ENCODE data around the gene JUND. TPM values are rescaled to one million over a fixed set of nuclear protein-coding genes. Genes with fewer than 3 reads are reported as not detected.
A peak's percentile ranks its signal among the peaks of the same experiment; 100 is the strongest.

Gene JUND
- total and polyA plus RNA-seq, 2 experiments from 2014 or later: 40.0 to 181 TPM

GRCh38 chr19:18232540-18233223, 48.7 kb downstream of the JUND start:
- peak overlapping the region; percentile 90; the same call in 1 of the 2 replicates for H2AFZ ChIP-seq
- H3K36me3 ChIP-seq (ENCODE audit: insufficient read depth): no peaks in the 10 kb centered on the region
- H3K9me3 Mint-ChIP-seq: no peaks in the 10 kb centered on the region; the same call in 1 of the 3 replicates
- peak overlapping the region; percentile 94 for H3K27ac Mint-ChIP-seq
- H3K4me2 ChIP-seq: peak overlapping the region; percentile 95
- H3K36me3 Mint-ChIP-seq (ENCODE audit: low read depth): no peaks in the 10 kb centered on the region; the same call in 1 of the 3 replicates
- peaks cover 21% of the 10 kb centered on the region for H3K4me1 ChIP-seq (ENCODE audit: insufficient read depth)
- H3F3A ChIP-seq (replicated peaks; ENCODE audit: low read depth): peaks cover 38% of the 10 kb centered on the region
- peaks cover 34% of the 10 kb centered on the region for H3K27me3 Mint-ChIP-seq (ENCODE audit: insufficient read depth, low read depth, poor library complexity)
- no peaks in the 10 kb centered on the region for H3K27me3 ChIP-seq (ENCODE audit: insufficient read depth)
- H3K4me3 ChIP-seq: peak overlapping the region; percentile 72
- no peak for TF ChIP-seq JUNB (IDR thresholded peaks at IDR 0.05; ENCODE audit: unreplicated experiment)
- TF ChIP-seq, protein P1, sequence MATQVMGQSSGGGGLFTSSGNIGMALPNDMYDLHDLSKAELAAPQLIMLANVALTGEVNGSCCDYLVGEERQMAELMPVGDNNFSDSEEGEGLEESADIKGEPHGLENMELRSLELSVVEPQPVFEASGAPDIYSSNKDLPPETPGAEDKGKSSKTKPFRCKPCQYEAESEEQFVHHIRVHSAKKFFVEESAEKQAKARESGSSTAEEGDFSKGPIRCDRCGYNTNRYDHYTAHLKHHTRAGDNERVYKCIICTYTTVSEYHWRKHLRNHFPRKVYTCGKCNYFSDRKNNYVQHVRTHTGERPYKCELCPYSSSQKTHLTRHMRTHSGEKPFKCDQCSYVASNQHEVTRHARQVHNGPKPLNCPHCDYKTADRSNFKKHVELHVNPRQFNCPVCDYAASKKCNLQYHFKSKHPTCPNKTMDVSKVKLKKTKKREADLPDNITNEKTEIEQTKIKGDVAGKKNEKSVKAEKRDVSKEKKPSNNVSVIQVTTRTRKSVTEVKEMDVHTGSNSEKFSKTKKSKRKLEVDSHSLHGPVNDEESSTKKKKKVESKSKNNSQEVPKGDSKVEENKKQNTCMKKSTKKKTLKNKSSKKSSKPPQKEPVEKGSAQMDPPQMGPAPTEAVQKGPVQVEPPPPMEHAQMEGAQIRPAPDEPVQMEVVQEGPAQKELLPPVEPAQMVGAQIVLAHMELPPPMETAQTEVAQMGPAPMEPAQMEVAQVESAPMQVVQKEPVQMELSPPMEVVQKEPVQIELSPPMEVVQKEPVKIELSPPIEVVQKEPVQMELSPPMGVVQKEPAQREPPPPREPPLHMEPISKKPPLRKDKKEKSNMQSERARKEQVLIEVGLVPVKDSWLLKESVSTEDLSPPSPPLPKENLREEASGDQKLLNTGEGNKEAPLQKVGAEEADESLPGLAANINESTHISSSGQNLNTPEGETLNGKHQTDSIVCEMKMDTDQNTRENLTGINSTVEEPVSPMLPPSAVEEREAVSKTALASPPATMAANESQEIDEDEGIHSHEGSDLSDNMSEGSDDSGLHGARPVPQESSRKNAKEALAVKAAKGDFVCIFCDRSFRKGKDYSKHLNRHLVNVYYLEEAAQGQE (IDR thresholded peaks at IDR 0.05; ENCODE audit: unreplicated experiment): no peak
- no peak for TF ChIP-seq EZH2 (IDR thresholded peaks at IDR 0.05; ENCODE audit: low read depth, unreplicated experiment)
- no peak for TF ChIP-seq ZNF114 (CRISPR knock-in tag; IDR thresholded peaks at IDR 0.05)
- no peak for TF ChIP-seq NANOG (IDR thresholded peaks at IDR 0.05; ENCODE audit: borderline replicate concordance)
- TF ChIP-seq, protein P2, sequence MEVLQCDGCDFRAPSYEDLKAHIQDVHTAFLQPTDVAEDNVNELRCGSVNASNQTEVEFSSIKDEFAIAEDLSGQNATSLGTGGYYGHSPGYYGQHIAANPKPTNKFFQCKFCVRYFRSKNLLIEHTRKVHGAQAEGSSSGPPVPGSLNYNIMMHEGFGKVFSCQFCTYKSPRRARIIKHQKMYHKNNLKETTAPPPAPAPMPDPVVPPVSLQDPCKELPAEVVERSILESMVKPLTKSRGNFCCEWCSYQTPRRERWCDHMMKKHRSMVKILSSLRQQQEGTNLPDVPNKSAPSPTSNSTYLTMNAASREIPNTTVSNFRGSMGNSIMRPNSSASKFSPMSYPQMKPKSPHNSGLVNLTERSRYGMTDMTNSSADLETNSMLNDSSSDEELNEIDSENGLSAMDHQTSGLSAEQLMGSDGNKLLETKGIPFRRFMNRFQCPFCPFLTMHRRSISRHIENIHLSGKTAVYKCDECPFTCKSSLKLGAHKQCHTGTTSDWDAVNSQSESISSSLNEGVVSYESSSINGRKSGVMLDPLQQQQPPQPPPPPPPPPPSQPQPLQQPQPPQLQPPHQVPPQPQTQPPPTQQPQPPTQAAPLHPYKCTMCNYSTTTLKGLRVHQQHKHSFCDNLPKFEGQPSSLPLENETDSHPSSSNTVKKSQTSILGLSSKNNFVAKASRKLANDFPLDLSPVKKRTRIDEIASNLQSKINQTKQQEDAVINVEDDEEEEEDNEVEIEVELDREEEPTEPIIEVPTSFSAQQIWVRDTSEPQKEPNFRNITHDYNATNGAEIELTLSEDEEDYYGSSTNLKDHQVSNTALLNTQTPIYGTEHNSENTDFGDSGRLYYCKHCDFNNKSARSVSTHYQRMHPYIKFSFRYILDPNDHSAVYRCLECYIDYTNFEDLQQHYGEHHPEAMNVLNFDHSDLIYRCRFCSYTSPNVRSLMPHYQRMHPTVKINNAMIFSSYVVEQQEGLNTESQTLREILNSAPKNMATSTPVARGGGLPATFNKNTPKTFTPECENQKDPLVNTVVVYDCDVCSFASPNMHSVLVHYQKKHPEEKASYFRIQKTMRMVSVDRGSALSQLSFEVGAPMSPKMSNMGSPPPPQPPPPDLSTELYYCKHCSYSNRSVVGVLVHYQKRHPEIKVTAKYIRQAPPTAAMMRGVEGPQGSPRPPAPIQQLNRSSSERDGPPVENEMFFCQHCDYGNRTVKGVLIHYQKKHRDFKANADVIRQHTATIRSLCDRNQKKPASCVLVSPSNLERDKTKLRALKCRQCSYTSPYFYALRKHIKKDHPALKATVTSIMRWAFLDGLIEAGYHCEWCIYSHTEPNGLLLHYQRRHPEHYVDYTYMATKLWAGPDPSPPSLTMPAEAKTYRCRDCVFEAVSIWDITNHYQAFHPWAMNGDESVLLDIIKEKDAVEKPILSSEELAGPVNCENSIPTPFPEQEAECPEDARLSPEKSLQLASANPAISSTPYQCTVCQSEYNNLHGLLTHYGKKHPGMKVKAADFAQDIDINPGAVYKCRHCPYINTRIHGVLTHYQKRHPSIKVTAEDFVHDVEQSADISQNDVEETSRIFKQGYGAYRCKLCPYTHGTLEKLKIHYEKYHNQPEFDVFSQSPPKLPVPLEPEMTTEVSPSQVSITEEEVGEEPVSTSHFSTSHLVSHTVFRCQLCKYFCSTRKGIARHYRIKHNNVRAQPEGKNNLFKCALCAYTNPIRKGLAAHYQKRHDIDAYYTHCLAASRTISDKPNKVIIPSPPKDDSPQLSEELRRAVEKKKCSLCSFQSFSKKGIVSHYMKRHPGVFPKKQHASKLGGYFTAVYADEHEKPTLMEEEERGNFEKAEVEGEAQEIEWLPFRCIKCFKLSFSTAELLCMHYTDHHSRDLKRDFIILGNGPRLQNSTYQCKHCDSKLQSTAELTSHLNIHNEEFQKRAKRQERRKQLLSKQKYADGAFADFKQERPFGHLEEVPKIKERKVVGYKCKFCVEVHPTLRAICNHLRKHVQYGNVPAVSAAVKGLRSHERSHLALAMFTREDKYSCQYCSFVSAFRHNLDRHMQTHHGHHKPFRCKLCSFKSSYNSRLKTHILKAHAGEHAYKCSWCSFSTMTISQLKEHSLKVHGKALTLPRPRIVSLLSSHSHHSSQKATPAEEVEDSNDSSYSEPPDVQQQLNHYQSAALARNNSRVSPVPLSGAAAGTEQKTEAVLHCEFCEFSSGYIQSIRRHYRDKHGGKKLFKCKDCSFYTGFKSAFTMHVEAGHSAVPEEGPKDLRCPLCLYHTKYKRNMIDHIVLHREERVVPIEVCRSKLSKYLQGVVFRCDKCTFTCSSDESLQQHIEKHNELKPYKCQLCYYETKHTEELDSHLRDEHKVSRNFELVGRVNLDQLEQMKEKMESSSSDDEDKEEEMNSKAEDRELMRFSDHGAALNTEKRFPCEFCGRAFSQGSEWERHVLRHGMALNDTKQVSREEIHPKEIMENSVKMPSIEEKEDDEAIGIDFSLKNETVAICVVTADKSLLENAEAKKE (CRISPR knock-in tag; IDR thresholded peaks at IDR 0.05): no peak
- TF ChIP-seq, protein P3, sequence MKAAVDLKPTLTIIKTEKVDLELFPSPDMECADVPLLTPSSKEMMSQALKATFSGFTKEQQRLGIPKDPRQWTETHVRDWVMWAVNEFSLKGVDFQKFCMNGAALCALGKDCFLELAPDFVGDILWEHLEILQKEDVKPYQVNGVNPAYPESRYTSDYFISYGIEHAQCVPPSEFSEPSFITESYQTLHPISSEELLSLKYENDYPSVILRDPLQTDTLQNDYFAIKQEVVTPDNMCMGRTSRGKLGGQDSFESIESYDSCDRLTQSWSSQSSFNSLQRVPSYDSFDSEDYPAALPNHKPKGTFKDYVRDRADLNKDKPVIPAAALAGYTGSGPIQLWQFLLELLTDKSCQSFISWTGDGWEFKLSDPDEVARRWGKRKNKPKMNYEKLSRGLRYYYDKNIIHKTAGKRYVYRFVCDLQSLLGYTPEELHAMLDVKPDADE (IDR thresholded peaks at IDR 0.05): no peak
- TF ChIP-seq CTCF (conservative IDR thresholded peaks at IDR 0.05; ENCODE audit: low read depth in 2 of 2): peak; percentile 34 to 37
- no peak for TF ChIP-seq CREB1 (CRISPR knock-in tag; IDR thresholded peaks at IDR 0.05; ENCODE audit: low read depth)
- TF ChIP-seq POLR2AphosphoS5 (IDR thresholded peaks at IDR 0.05; ENCODE audit: low read depth): peak; percentile 57; the same call in 1 of the 2 replicates
- no peak for TF ChIP-seq STAT1 (IDR thresholded peaks at IDR 0.05; ENCODE audit: unreplicated experiment)
- TF ChIP-seq EZH2phosphoT487 (IDR thresholded peaks at IDR 0.05; ENCODE audit: unreplicated experiment): no peak
- no peak for TF ChIP-seq ZNF331 (CRISPR knock-in tag; IDR thresholded peaks at IDR 0.05; ENCODE audit: low read depth)
- peak overlapping the region; percentile 80 for H3K4me3 Mint-ChIP-seq
- no peaks in the 10 kb centered on the region for H3K9me2 ChIP-seq (ENCODE audit: insufficient read depth)
- DNase-seq (ENCODE audit: low spot score) (peak; percentile 92), ATAC-seq (peak; percentile 76)
- peaks cover 35% of the 10 kb centered on the region for H3K4me1 Mint-ChIP-seq
- no peaks in the 10 kb centered on the region for H3K79me2 ChIP-seq (replicated peaks; ENCODE audit: insufficient read depth)
- H3K27ac ChIP-seq (ENCODE audit: low read depth): peak overlapping the region; percentile 88
- no peaks in the 10 kb centered on the region for H4K20me1 ChIP-seq (replicated peaks; ENCODE audit: insufficient read depth)
